GM18507 (cell line): ENCODE measurements around the gene SLC26A4.

Source experiments
- DNase-seq: peaks from one replicate; pipeline ENCODE4 v3.0.0; 2011; ENCODE audit warnings: low read depth; ENCODE audit not compliant: insufficient read length; ENCODE audit errors: extremely low spot score
- FAIRE-seq: peaks from 2 replicates; lab custom pipeline; 2011; peaks lifted over from hg19 to GRCh38; lab: Jason Lieb, UNC

Gene SLC26A4

GRCh38 chr7:107691716-107692115, 31.1 kb downstream of the SLC26A4 start:
- DNase-seq: no peak
- no peak for FAIRE-seq

- FAIRE-seq: no peak
- DNase-seq: no peak
These were observed 31.9 kb downstream of the SLC26A4 start for GRCh38 chr7:107692501-107692900.

- DNase-seq (no peak), FAIRE-seq (no peak)
These were observed 32.8 kb downstream of the SLC26A4 start for GRCh38 chr7:107693396-107693795.

GRCh38 chr7:107694386-107694785, 33.8 kb downstream of the SLC26A4 start:
- FAIRE-seq (no peak), DNase-seq (no peak)

- no peak for DNase-seq
- no peak for FAIRE-seq
These were observed 35.8 kb downstream of the SLC26A4 start for GRCh38 chr7:107696330-107696946.

- DNase-seq (no peak), FAIRE-seq (no peak)
These were observed 36.9 kb downstream of the SLC26A4 start for GRCh38 chr7:107697321-107698049.

- no peak for DNase-seq
- no peak for FAIRE-seq
These were observed 39.9 kb downstream of the SLC26A4 start for GRCh38 chr7:107700570-107700969.

- no peak for FAIRE-seq
These were observed 40.6 kb downstream of the SLC26A4 start for GRCh38 chr7:107701191-107701590.

GRCh38 chr7:107703219-107703618, 42.6 kb downstream of the SLC26A4 start:
- DNase-seq: no peak
- FAIRE-seq: peak; percentile 21

More at GRCh38 chr7:107701191-107701590, 40.6 kb downstream of the SLC26A4 start:
- no peak for DNase-seq

- FAIRE-seq (no peak), DNase-seq (no peak)
These were observed 43.2 kb downstream of the SLC26A4 start for GRCh38 chr7:107703872-107704271.

GRCh38 chr7:107708956-107709355, 48.3 kb downstream of the SLC26A4 start:
- DNase-seq: no peak
- FAIRE-seq: no peak

- no peak for FAIRE-seq
- DNase-seq: no peak
These were observed 50.7 kb downstream of the SLC26A4 start for GRCh38 chr7:107711301-107711700.

GRCh38 chr7:107712025-107712424, 51.4 kb downstream of the SLC26A4 start:
- FAIRE-seq (no peak), DNase-seq (no peak)

GRCh38 chr7:107712896-107713295, 52.3 kb downstream of the SLC26A4 start:
- FAIRE-seq (no peak), DNase-seq (no peak)

- DNase-seq (no peak), FAIRE-seq (no peak)
These were observed 54.9 kb downstream of the SLC26A4 start for GRCh38 chr7:107715531-107715930.

- no peak for FAIRE-seq
- DNase-seq: no peak
These were observed 58.0 kb downstream of the SLC26A4 start for GRCh38 chr7:107718456-107719193.

- FAIRE-seq: no peak
- no peak for DNase-seq
These were observed 60.7 kb downstream of the SLC26A4 start for GRCh38 chr7:107721286-107721685.

GRCh38 chr7:107723255-107723654, 62.6 kb downstream of the SLC26A4 start:
- no peak for FAIRE-seq
- no peak for DNase-seq

- FAIRE-seq (peak; percentile 95), DNase-seq (peak; percentile 20)
These were observed 64.6 kb downstream of the SLC26A4 start for GRCh38 chr7:107725138-107725740.
